Endothelial cell of umbilical vein (primary cell): ENCODE results near the gene PRR7. TPM values are rescaled to one million over a fixed set of nuclear protein-coding genes. Genes with fewer than 3 reads are reported as not detected.
A peak's percentile ranks its signal among the peaks of the same experiment; 100 is the strongest.

Experiments used
- BruUV-seq: library from RNA; stranded (reverse); fragments of 400-500 nt; replicated peaks from 2 replicates; lab custom pipeline; 2021; lab: Mats Ljungman, UMichigan
- CTCF ChIA-PET: fragments of 300-600, 350-600 bp; sonication (Branson Sonifier 250); formaldehyde crosslinking; loops from one replicate; lab custom pipeline; 2021; ENCODE audit warnings: antibody characterized with exemption, inconsistent platforms; lab: Charles Lee
- POLR2A ChIA-PET: fragments of 300-600, 350-600 bp; sonication (Branson Sonifier 250); formaldehyde crosslinking; loops from one replicate; lab custom pipeline; 2021; ENCODE audit warnings: antibody characterized with exemption, inconsistent platforms; lab: Charles Lee
- DNase-seq: peaks from one replicate; pipeline ENCODE4 v3.0.0-alpha.2; 2011; ENCODE audit warnings: low read depth, low spot score
- FAIRE-seq: peaks from 2 replicates; lab custom pipeline; 2011; peaks lifted over from hg19 to GRCh38; lab: Jason Lieb, UNC
- H2AFZ ChIP-seq: 2 replicates; pipeline ENCODE4 v1.6.0; 2012; ENCODE audit warnings: low read depth, low read length, control low read depth, inconsistent platforms
- H3K27ac ChIP-seq: 2 replicates; pipeline ENCODE4 v1.5.1; 2011; ENCODE audit warnings: low read depth, mild to moderate bottlenecking, control low read depth, low read length, moderate library complexity; ENCODE audit not compliant: insufficient read depth
- H3K27me3 ChIP-seq, 2 experiments: 2 replicates each; pipeline versions ENCODE4 v1.6.0 to v1.6.1; 2011; ENCODE audit warnings: low read length in 2 of 2, mixed read lengths in 1 of 2; ENCODE audit not compliant: control insufficient read depth in 2 of 2, insufficient read depth in 2 of 2
- H3K36me3 ChIP-seq, 2 experiments: 2 replicates in 1 of 2; 3 replicates in 1 of 2; pipeline ENCODE4 v1.5.1; 2011; ENCODE audit warnings: low read length in 2 of 2, mild to moderate bottlenecking in 1 of 2, moderate library complexity in 1 of 2; ENCODE audit not compliant: control insufficient read depth in 2 of 2, insufficient read depth in 2 of 2; ENCODE audit errors: extremely low read depth in 1 of 2
- H3K4me1 ChIP-seq: 3 replicates; pipeline ENCODE4 v1.5.1; 2011; ENCODE audit warnings: mild to moderate bottlenecking, low read length; ENCODE audit not compliant: control insufficient read depth, insufficient read depth; ENCODE audit errors: extremely low read depth
- H3K4me2 ChIP-seq: 2 replicates; pipeline ENCODE4 v1.6.1; 2011; ENCODE audit warnings: low read length, control low read depth, mixed read lengths; ENCODE audit not compliant: insufficient read depth
- H3K4me3 ChIP-seq, 3 experiments: fragments of 200-600 bp in 1 of 3; sonication (generic), shearing (Covaris generic) in 1 of 3; replicated peaks in 1 of 3; 2 replicates each; pipeline ENCODE4 v1.5.1; 2011 to 2016; ENCODE audit warnings: control low read depth in 3 of 3, low read length in 3 of 3, mild to moderate bottlenecking in 2 of 3, inconsistent platforms in 1 of 3, low read depth in 1 of 3, moderate library complexity in 1 of 3; ENCODE audit not compliant: insufficient read depth in 1 of 3
- H3K79me2 ChIP-seq: 2 replicates; pipeline ENCODE4 v1.6.0; 2012; ENCODE audit warnings: low read length, inconsistent platforms; ENCODE audit not compliant: control insufficient read depth, insufficient read depth
- H3K9ac ChIP-seq: replicated peaks from 2 replicates; pipeline ENCODE3; 2011; ENCODE audit warnings: low read length, control low read depth; ENCODE audit not compliant: insufficient read depth; ENCODE audit errors: extremely low read depth
- H3K9me1 ChIP-seq: replicated peaks from 3 replicates; pipeline ENCODE4 v1.6.0; 2011; ENCODE audit warnings: mild to moderate bottlenecking, low read length; ENCODE audit not compliant: control insufficient read depth, insufficient read depth; ENCODE audit errors: extremely low read depth
- H3K9me3 ChIP-seq: replicated peaks from 2 replicates; pipeline ENCODE4 v1.5.1; 2012; ENCODE audit warnings: low read length, inconsistent platforms; ENCODE audit not compliant: control insufficient read depth, insufficient read depth
- H4K20me1 ChIP-seq: replicated peaks from 2 replicates; pipeline ENCODE3; 2011; ENCODE audit warnings: mild to moderate bottlenecking, low read length; ENCODE audit not compliant: control insufficient read depth, insufficient read depth; ENCODE audit errors: extremely low read depth
- CTCF ChIP-seq, 2 donors: IDR thresholded peaks; 1 replicate in 1 of 2; 2 replicates in 1 of 2; pipeline ENCODE4 v1.5.1; 2011; ENCODE audit warnings: low read length in 2 of 2, mild to moderate bottlenecking in 2 of 2, moderate library complexity in 2 of 2, control low read depth in 1 of 2, inconsistent platforms in 1 of 2, low read depth in 1 of 2; ENCODE audit not compliant: insufficient read depth in 1 of 2; ENCODE audit errors: extremely low read depth in 1 of 2
- FOS ChIP-seq: IDR thresholded peaks from 2 replicates; pipeline ENCODE4 v1.6.1; 2011; ENCODE audit warnings: mild to moderate bottlenecking, low read length, moderate library complexity, borderline replicate concordance; ENCODE audit not compliant: insufficient read depth
- GATA2 ChIP-seq: IDR thresholded peaks from 2 replicates; pipeline ENCODE4 v1.7.0; 2011; ENCODE audit warnings: low read depth, mild to moderate bottlenecking, moderate library complexity, mixed read lengths, low read length; ENCODE audit not compliant: insufficient read length, insufficient read depth
- JUN ChIP-seq: IDR thresholded peaks from 2 replicates; pipeline ENCODE4 v1.6.1; 2011; ENCODE audit warnings: borderline replicate concordance, low read depth; ENCODE audit not compliant: insufficient read length, insufficient read depth
- MAX ChIP-seq: IDR thresholded peaks from 2 replicates; pipeline ENCODE4 v1.6.1; 2011; ENCODE audit not compliant: insufficient read depth, insufficient read length
- POLR2A ChIP-seq: IDR thresholded peaks from 2 replicates; pipeline ENCODE4 v1.6.1; 2012; ENCODE audit warnings: low read depth, mild to moderate bottlenecking, control low read depth, low read length
- dilution Hi-C: fragments of 300-500 bp; cut with MboI; formaldehyde crosslinking; loops from one replicate; pipeline ENCODE4 v1.15.0; 2019; ENCODE audit warnings: low sequenced_read_pairs; ENCODE audit not compliant: extremely low pct_ligation_motif_present
- intact Hi-C: fragments of 100-400 bp; cut with micrococcal nuclease; formaldehyde crosslinking; loops from one replicate; pipeline ENCODE4 v1.10.0; 2022
- polyA plus RNA-seq, 4 experiments: library from polyadenylated mRNA; depleted of rRNA in 3 of 4; stranded (reverse) in 3 of 4; unstranded in 1 of 4; fragments of >200 nt; gene quantifications; 2 replicates each; pipeline versions ENCODE4 v1.2.1 to v1.2.3, GENCODE V29; 2011 to 2012; ENCODE audit warnings: missing spikeins in 1 of 4
- total RNA-seq: library from RNA; stranded (reverse); gene quantifications from 2 replicates; pipeline ENCODE4 v1.2.3, GENCODE V29; 2021

PRR7 gene
- total and polyA plus RNA-seq, 2 donors (not counting 3 experiments of a cell fraction or from before 2014, with no cell fraction given): 6.5 to 6.6 TPM

GRCh38 chr5:177491983-177492746, 45.6 kb downstream of the PRR7 start:
- Histone ChIP-seq H3K9me3 (no peaks in the 10 kb centered on the region), H3K9me1 (no peaks in the 10 kb centered on the region), H3K9ac (no peak overlapping the region), H4K20me1 (no peaks in the 10 kb centered on the region), H3K36me3 (peaks cover 22 to 37% of the 10 kb centered on the region in 2 experiments), H3K27ac (peak overlapping the region; percentile 93), H3K4me2 (no peak overlapping the region), H3K79me2 (peaks cover 48% of the 10 kb centered on the region), H3K4me3 (no peak overlapping the region), H2AFZ (no peak overlapping the region), H3K4me1 (peaks cover 50% of the 10 kb centered on the region), H3K27me3 (no peaks in the 10 kb centered on the region)
- intact Hi-C loops: loop anchor here (1.0 to 10.0 kb wide), 3 partner anchors 9 to 957 kb away; partner anchors contain the start of genes N4BP3 and RNF44
- FAIRE-seq (no peak), DNase-seq (no peak)
- dilution Hi-C loops: no loop called here
- ChIA-PET POLR2A (interaction anchor here (1.4 kb wide), 1 partner anchor 14 kb away, joined by 3 read pairs; no protein-coding TSS in a partner anchor), CTCF (interaction anchor here (0.7 to 5.3 kb wide), 7 partner anchors 10 to 87 kb away, joined by 3 to 58 read pairs (median 4); partner anchors contain the start of gene DDX41)
- TF ChIP-seq CTCF (IDR thresholded peaks at IDR 0.05; ENCODE audit: extremely low read depth in 1 of 2, insufficient read depth in 1 of 2, low read depth in 1 of 2, low read length in 2 of 2) (no peak), JUN (no peak)
- BruUV-seq: no TSS peak

- DNase-seq (no peak), FAIRE-seq (no peak)
- Histone ChIP-seq H3K4me2 (no peak overlapping the region), H3K9me1 (no peaks in the 10 kb centered on the region), H4K20me1 (no peaks in the 10 kb centered on the region), H3K9ac (peak overlapping the region; percentile 93), H3K36me3 (peaks cover 16 to 30% of the 10 kb centered on the region in 2 experiments), H3K4me1 (peaks cover 50% of the 10 kb centered on the region), H3K27ac (peak overlapping the region; percentile 93), H3K79me2 (peaks cover 46% of the 10 kb centered on the region), H2AFZ (no peak overlapping the region), H3K27me3 (no peaks in the 10 kb centered on the region), H3K9me3 (no peaks in the 10 kb centered on the region), H3K4me3 (no peak overlapping the region)
- ChIA-PET POLR2A (interaction anchor here (1.4 to 1.8 kb wide), 2 partner anchors 14 to 16 kb away, joined by 3 to 10 read pairs; no protein-coding TSS in a partner anchor), CTCF (interaction anchor here (0.7 to 5.3 kb wide), 9 partner anchors 9 to 88 kb away, joined by 3 to 58 read pairs (median 4); partner anchors contain the start of gene DDX41)
- TF ChIP-seq POLR2A (peak; percentile 3), FOS (no peak), MAX (no peak), CTCF (IDR thresholded peaks at IDR 0.05; ENCODE audit: extremely low read depth in 1 of 2, insufficient read depth in 1 of 2, low read depth in 1 of 2, low read length in 2 of 2) (no peak), JUN (no peak), GATA2 (no peak)
- intact Hi-C loops: loop anchor here (10.0 kb wide), 2 partner anchors 622 to 958 kb away; partner anchors contain the start of genes N4BP3 and RNF44
- dilution Hi-C loops: no loop called here
- BruUV-seq: no TSS peak
Measured at GRCh38 chr5:177492841-177493240, 46.2 kb downstream of the PRR7 start.
